A673 (cell line): Measurements from ENCODE around the gene SLX9.

ENCODE experiments used
- EZH2 ChIP-seq: fragments of 200-600 bp; sonication (generic); IDR thresholded peaks from 2 replicates; pipeline ENCODE4 v1.6.1; 2017; ENCODE audit warnings: borderline replicate concordance, low read depth, mild to moderate bottlenecking, mixed read lengths, antibody characterized with exemption, low read length; ENCODE audit not compliant: poor library complexity, severe bottlenecking
- TF ChIP-seq, protein P1 (sequence below): fragments of 300-800, 200-600 bp; sonication (generic); conservative IDR thresholded peaks from 2 replicates; pipeline ENCODE4 v1.5.1; 2017; ENCODE audit warnings: low read depth, mild to moderate bottlenecking, antibody characterized with exemption, low read length, moderate library complexity, mixed read lengths

- TF ChIP-seq EZH2 = no peak
- TF ChIP-seq, protein P1, sequence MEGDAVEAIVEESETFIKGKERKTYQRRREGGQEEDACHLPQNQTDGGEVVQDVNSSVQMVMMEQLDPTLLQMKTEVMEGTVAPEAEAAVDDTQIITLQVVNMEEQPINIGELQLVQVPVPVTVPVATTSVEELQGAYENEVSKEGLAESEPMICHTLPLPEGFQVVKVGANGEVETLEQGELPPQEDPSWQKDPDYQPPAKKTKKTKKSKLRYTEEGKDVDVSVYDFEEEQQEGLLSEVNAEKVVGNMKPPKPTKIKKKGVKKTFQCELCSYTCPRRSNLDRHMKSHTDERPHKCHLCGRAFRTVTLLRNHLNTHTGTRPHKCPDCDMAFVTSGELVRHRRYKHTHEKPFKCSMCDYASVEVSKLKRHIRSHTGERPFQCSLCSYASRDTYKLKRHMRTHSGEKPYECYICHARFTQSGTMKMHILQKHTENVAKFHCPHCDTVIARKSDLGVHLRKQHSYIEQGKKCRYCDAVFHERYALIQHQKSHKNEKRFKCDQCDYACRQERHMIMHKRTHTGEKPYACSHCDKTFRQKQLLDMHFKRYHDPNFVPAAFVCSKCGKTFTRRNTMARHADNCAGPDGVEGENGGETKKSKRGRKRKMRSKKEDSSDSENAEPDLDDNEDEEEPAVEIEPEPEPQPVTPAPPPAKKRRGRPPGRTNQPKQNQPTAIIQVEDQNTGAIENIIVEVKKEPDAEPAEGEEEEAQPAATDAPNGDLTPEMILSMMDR = no peak
Observed at GRCh38 chr21:44955798-44956175, 16.0 kb downstream of the SLX9 start.
